ENCODE data around the gene LRIT3. TPM values are rescaled to one million over a fixed set of nuclear protein-coding genes. Genes with fewer than 3 reads are reported as not detected.

LRIT3 gene
- total RNA-seq, 4 donors from 2014 or later = 0.16 to 0.22 (median 0.18) TPM

DNA sequence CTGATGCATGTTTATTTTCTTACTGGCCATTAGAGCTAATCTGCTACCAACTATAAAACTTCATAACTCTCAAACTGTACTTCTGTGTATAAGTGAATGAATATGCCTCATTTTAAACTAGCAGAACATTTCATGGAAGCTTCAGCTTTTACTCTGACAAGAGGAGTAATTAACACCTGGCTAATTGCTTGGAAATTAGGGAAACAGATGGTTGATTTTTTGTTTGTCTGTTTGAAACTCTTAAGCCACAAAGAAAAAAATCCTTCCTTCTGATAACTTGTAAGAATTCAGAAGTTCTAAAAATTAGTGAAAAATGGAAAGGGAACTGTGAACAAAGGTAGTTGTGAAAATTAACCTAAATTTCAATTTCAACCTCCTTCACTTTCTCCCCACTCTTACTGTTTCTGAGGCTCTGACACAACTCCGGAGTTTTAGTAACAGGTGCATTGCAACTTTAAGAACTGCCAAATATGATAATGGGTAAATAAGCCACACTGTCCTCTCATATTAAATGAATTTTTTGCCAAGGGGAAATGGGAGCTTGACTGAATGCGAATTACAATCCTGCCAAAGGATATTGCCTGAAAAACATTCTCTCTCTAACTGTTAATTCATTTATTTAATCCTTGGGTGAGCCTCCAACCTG is 65.8 kb downstream of the LRIT3 start:
- TF ChIP-seq, protein P1, sequence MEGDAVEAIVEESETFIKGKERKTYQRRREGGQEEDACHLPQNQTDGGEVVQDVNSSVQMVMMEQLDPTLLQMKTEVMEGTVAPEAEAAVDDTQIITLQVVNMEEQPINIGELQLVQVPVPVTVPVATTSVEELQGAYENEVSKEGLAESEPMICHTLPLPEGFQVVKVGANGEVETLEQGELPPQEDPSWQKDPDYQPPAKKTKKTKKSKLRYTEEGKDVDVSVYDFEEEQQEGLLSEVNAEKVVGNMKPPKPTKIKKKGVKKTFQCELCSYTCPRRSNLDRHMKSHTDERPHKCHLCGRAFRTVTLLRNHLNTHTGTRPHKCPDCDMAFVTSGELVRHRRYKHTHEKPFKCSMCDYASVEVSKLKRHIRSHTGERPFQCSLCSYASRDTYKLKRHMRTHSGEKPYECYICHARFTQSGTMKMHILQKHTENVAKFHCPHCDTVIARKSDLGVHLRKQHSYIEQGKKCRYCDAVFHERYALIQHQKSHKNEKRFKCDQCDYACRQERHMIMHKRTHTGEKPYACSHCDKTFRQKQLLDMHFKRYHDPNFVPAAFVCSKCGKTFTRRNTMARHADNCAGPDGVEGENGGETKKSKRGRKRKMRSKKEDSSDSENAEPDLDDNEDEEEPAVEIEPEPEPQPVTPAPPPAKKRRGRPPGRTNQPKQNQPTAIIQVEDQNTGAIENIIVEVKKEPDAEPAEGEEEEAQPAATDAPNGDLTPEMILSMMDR (IDR thresholded peaks at IDR 0.05; ENCODE audit: low read depth) = no peak

DNA sequence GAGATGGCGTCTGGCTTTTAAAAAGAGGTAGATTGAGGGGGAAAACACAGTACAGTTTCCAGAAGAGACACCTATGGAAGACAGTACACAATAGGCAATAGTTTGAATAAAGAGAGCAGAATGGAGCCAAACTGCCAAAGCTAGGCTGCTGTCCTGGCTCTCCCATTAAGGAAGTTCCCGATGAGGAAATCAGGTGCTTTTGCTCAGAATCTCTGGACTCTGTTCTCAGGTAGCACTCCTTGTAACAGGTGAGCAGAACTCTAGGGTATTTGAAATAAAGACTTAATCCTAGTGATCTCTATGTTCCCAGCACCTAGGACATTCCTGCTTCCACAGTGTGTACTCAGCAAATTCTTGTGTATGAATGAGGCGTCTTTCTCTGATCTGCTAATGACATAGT is 66.4 kb downstream of the LRIT3 start:
- TF ChIP-seq, protein P1 (IDR thresholded peaks at IDR 0.05; ENCODE audit: low read depth) = no peak

DNA sequence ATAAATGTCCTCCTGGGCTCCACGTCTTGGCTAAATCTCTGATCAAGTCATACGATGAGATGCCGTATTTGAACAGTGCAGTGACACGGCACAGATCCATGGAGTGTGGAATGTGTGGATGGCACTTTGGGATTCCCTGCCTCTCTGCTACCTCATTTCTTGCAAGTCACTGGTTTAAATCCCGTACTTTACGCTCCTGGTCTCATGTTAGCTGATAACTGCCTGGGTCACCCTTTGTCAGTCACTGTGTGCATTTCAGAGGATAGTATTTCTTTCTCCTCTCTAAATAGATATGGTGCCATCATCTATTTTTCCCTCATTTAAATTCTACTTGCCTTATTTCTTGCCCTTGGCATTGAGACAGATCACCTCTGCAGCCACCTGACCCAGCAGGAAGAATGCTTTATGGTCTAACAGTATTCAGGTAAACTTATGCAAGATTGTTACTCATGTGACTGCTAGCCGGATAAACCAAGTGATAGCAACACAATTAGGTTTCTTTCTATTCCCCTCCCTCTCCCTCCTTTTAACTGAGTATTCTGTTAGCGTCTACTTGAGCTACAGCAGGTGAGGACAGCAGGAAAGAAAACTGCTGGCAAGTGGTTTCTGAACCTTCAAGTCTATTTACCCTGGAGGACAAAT is 67.6 kb downstream of the LRIT3 start:
- TF ChIP-seq, protein P1 (IDR thresholded peaks at IDR 0.05; ENCODE audit: low read depth) = no peak

DNA sequence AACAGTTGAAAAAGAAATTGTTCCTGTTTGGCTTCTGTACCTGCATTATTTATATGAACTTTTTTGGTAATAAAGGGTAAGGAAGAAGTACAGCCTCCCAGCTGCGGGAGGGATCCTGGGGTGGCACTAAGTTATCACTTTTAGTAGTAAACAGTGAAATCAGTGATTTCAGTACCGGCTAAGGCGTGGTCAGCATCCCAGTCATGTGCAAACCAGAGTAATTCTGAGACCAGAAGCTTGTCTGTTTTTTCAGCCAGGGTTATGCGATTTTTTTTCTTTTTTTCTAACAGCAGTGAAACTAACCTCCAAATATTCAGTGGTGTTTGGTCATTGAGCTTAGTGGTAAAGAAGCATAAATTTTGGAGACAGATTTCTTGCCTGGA is 68.1 kb downstream of the LRIT3 start:
- TF ChIP-seq, protein P1 (IDR thresholded peaks at IDR 0.05; ENCODE audit: low read depth) = no peak

DNA sequence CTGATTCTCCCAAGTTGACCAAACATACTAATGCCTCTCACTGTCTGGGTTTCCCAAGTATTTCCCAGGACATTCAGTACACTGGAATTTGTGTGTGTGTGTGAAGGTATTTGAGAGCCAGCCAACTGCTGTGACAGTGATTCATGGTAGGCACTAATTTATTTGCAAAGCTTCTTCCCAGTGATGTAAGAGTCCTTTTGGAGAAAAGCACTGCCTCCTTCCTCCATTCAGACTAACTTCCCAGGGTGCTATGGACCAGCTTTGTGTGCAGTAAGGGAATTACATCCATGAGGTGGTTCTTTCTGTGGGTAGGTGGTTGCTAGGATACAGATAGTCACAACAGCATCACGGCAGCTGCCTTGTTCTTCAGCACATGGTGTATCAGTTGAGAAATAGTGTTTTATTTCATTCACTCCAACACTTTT is 73.5 kb downstream of the LRIT3 start:
- TF ChIP-seq, protein P1 (IDR thresholded peaks at IDR 0.05; ENCODE audit: low read depth) = no peak

Other genes starting within 250 kb of the LRIT3 start
- gene CASP6, start 144.7 kb upstream of the LRIT3 start, total RNA-seq = 10 to 100 TPM in 3 of 4 donors, 1 to 10 TPM in 1; 7.3 to 30.0 (median 24.1) TPM
- 10 to 100 TPM; 19.0 to 48.9 (median 24.6) TPM for gene PLA2G12A, start 118.0 kb upstream of the LRIT3 start, total RNA-seq
- 10 to 100 TPM; 13.4 to 37.7 (median 20.9) TPM for gene CFI, start 46.1 kb upstream of the LRIT3 start, total RNA-seq
- 1 to 10 TPM; 3.4 to 8.3 (median 5.0) TPM for gene GAR1, start 32.3 kb upstream of the LRIT3 start, total RNA-seq
- under 1 TPM in 3 of 4 donors, not detected in 1; 0.34 to 0.65 (median 0.44) TPM for gene RRH, start 20.1 kb upstream of the LRIT3 start, total RNA-seq
- gene EGF, start 64.8 kb downstream of the LRIT3 start, total RNA-seq = not detected